SK-N-MC (cell line): ENCODE data around the gene PPP1R3E.
"Not testable (repeated sequence)": the region's sequence is repeated elsewhere in the genome, so short reads cannot be mapped to it uniquely, and the experiment has no call there.

Experiments used
- EZH2 ChIP-seq: fragments of 200-600 bp; sonication (generic); IDR thresholded peaks from one replicate; pipeline ENCODE4 v1.6.1; 2017; ENCODE audit warnings: antibody characterized with exemption
- FOXP2 ChIP-seq: optimal IDR thresholded peaks from 2 replicates; pipeline ENCODE3; 2011; ENCODE audit warnings: mild to moderate bottlenecking, moderate library complexity; ENCODE audit not compliant: insufficient read depth; ENCODE audit errors: extremely low read length, control extremely low read depth
- POLR2AphosphoS5 ChIP-seq: IDR thresholded peaks from 2 replicates; pipeline ENCODE4 v1.6.1; 2012; ENCODE audit warnings: mild to moderate bottlenecking, low read depth, low read length, borderline replicate concordance

DNA sequence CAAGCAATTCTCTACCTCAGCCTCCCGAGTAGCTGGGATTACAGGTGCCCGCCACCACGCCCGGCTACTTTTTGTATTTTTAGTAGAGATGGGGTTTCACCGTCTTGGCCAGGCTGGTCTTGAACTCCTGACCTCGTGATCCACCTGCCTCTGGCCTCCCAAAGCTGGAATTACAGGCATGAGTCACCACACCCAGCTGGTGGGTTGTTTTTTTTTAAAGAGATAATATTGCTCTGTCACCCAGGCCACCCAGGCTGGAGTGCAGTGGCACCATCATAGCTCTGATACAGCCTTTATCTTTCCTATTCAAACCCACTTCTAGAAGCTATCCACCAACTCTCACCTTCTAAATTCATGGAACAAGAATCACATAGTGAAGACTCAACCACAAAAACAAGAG, 24.7 kb downstream of the PPP1R3E start:
- not testable (repeated sequence) for TF ChIP-seq EZH2, POLR2AphosphoS5, FOXP2
